GM19455 (cell line): ENCODE results near the gene USP17L5.
"Not testable (repeated sequence)": the region's sequence is repeated elsewhere in the genome, so short reads cannot be mapped to it uniquely, and the experiment has no call there.

Source experiments
- ATAC-seq: cut with Tn5 transposase; IDR thresholded peaks from one replicate; pipeline ENCODE4 v1.9.1; 2021; ENCODE audit not compliant: unreplicated experiment

Gene USP17L5, protein sequence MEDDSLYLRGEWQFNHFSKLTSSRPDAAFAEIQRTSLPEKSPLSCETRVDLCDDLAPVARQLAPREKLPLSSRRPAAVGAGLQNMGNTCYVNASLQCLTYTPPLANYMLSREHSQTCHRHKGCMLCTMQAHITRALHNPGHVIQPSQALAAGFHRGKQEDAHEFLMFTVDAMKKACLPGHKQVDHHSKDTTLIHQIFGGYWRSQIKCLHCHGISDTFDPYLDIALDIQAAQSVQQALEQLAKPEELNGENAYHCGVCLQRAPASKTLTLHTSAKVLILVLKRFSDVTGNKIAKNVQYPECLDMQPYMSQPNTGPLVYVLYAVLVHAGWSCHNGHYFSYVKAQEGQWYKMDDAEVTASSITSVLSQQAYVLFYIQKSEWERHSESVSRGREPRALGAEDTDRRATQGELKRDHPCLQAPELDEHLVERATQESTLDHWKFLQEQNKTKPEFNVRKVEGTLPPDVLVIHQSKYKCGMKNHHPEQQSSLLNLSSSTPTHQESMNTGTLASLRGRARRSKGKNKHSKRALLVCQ

DNA sequence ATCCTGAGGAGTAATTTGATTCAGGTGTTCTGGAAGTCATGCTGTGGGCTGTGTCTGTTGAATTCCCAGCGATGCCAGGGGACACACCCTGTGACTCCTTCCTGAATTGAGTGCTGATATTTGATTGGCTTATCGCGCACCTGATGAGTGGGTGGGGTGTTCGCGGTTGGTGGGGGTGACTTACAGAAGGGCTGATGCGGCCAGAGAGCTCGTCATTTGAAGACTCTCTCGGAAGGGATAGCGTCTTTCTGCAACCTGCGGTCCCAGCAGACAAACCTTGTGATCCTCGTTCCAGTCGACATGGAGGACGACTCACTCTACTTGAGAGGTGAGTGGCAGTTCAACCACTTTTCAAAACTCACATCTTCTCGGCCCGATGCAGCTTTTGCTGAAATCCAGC, at the start of gene USP17L5:
Gene USP17L5 (plus strand): TSS at position 301 of the 400 bp plus-strand sequence. CDS start 0 bp downstream, at position 301.
- not testable (repeated sequence) for ATAC-seq

- not testable (repeated sequence) for ATAC-seq
Measured at GRCh38 chr4:9324191-9324590, 15.0 kb upstream of the USP17L5 start.

DNA sequence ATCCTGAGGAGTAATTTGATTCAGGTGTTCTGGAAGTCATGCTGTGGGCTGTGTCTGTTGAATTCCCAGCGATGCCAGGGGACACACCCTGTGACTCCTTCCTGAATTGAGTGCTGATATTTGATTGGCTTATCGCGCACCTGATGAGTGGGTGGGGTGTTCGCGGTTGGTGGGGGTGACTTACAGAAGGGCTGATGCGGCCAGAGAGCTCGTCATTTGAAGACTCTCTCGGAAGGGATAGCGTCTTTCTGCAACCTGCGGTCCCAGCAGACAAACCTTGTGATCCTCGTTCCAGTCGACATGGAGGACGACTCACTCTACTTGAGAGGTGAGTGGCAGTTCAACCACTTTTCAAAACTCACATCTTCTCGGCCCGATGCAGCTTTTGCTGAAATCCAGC, 14.3 kb upstream of the USP17L5 start, which contains the start of gene USP17L24:
Gene USP17L24 (plus strand): TSS at position 301 of the 400 bp plus-strand sequence. CDS start 0 bp downstream, at position 301.
- ATAC-seq = not testable (repeated sequence)

- not testable (repeated sequence) for ATAC-seq
Measured at GRCh38 chr4:9329611-9330010, 9.6 kb upstream of the USP17L5 start, which contains the start of gene USP17L25. USP17L25 (plus strand) TSS chr4:9329911; CDS start chr4:9329911, 0 bp downstream.

DNA sequence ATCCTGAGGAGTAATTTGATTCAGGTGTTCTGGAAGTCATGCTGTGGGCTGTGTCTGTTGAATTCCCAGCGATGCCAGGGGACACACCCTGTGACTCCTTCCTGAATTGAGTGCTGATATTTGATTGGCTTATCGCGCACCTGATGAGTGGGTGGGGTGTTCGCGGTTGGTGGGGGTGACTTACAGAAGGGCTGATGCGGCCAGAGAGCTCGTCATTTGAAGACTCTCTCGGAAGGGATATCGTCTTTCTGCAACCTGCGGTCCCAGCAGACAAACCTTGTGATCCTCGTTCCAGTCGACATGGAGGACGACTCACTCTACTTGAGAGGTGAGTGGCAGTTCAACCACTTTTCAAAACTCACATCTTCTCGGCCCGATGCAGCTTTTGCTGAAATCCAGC, 4.8 kb upstream of the USP17L5 start, which contains the start of gene USP17L26:
Gene USP17L26 (plus strand): TSS at position 301 of the 400 bp plus-strand sequence. CDS start 0 bp downstream, at position 301.
- ATAC-seq = not testable (repeated sequence)

DNA sequence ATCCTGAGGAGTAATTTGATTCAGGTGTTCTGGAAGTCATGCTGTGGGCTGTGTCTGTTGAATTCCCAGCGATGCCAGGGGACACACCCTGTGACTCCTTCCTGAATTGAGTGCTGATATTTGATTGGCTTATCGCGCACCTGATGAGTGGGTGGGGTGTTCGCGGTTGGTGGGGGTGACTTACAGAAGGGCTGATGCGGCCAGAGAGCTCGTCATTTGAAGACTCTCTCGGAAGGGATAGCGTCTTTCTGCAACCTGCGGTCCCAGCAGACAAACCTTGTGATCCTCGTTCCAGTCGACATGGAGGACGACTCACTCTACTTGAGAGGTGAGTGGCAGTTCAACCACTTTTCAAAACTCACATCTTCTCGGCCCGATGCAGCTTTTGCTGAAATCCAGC, 4.6 kb downstream of the USP17L5 start, which contains the start of gene USP17L27:
Gene USP17L27 (plus strand): TSS at position 301 of the 400 bp plus-strand sequence. CDS start 0 bp downstream, at position 301.
- not testable (repeated sequence) for ATAC-seq

DNA sequence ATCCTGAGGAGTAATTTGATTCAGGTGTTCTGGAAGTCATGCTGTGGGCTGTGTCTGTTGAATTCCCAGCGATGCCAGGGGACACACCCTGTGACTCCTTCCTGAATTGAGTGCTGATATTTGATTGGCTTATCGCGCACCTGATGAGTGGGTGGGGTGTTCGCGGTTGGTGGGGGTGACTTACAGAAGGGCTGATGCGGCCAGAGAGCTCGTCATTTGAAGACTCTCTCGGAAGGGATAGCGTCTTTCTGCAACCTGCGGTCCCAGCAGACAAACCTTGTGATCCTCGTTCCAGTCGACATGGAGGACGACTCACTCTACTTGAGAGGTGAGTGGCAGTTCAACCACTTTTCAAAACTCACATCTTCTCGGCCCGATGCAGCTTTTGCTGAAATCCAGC, 9.4 kb downstream of the USP17L5 start, which contains the start of gene USP17L28:
Gene USP17L28 (plus strand): TSS at position 301 of the 400 bp plus-strand sequence. CDS start 0 bp downstream, at position 301.
- ATAC-seq = not testable (repeated sequence)

DNA sequence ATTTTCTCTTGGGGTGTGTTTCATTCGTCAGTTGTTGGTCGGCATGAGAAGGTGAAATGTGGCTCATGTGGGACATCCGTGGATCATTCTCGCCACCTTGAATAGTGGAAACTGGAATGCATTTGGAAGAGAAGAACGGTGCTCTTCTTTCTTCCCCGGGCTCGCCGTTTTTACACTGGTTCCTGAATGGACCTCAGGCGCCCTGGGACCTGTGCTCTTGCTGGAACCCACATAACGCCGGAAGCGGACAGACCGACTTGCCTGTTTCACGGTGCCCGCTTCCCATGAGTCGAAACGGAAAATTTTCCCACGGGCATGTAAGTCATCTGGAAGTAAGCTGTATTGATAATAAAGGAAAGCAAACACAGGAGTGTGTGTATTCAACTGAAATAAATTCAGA, 11.7 kb downstream of the USP17L5 start:
- ATAC-seq = not testable (repeated sequence)

GRCh38 chr4:9353338-9353737, 14.1 kb downstream of the USP17L5 start, which contains the start of gene USP17L29:
USP17L29 (plus strand) TSS chr4:9353638; CDS start chr4:9353638, 0 bp downstream.
- ATAC-seq = not testable (repeated sequence)

DNA sequence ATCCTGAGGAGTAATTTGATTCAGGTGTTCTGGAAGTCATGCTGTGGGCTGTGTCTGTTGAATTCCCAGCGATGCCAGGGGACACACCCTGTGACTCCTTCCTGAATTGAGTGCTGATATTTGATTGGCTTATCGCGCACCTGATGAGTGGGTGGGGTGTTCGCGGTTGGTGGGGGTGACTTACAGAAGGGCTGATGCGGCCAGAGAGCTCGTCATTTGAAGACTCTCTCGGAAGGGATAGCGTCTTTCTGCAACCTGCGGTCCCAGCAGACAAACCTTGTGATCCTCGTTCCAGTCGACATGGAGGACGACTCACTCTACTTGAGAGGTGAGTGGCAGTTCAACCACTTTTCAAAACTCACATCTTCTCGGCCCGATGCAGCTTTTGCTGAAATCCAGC, 23.6 kb downstream of the USP17L5 start, which contains the start of gene USP17L30:
Gene USP17L30 (plus strand): TSS at position 301 of the 400 bp plus-strand sequence. CDS start 0 bp downstream, at position 301.
- not testable (repeated sequence) for ATAC-seq

DNA sequence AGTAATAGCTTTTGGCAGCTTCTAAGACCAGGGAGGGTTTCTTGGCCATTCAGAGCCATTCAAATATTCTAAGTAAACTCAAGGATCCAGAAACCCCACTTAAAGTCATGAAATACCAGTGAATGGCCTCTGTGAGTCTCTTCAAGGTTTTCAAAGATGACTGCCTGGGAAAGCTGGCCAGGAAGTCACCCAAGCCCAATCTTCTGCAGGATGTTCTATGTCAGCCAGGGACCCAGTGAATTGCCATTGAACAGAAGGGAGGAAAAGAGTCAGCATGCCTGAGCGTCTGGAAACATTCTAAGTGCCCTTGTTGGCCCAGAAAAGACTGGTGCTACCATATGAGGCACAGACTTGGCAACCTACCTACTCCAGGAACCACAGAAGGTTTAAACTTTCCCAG, 40.7 kb downstream of the USP17L5 start:
- ATAC-seq = not testable (repeated sequence)

DNA sequence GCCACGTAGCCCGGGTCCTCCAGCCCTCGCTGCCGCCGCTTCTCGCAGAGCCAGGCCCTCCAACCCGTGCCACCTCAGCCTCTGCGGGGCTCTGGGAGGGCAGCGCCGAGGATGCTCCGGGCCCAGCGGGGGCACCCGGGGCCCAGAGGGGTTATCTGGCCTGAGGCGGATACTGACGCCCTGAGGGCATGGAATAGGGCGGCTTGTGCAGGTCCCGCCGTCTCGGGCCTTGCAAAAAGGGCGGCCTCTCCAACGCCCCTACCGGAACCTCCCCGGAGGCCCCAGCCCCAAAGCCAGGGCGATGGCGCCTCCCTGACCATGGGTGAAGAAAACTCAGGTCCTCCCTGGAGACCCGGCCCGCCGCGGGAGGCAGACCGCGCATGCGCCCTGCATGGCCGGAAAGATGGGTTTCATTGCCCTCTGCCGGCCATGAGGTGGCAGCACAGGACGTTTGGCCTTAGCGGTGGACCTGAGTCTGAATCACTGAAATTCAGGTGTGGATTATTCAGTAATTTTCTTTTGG, 41.9 kb downstream of the USP17L5 start:
- not testable (repeated sequence) for ATAC-seq

- no peak for ATAC-seq
Measured at GRCh38 chr4:9384126-9384525, 44.9 kb downstream of the USP17L5 start.

DNA sequence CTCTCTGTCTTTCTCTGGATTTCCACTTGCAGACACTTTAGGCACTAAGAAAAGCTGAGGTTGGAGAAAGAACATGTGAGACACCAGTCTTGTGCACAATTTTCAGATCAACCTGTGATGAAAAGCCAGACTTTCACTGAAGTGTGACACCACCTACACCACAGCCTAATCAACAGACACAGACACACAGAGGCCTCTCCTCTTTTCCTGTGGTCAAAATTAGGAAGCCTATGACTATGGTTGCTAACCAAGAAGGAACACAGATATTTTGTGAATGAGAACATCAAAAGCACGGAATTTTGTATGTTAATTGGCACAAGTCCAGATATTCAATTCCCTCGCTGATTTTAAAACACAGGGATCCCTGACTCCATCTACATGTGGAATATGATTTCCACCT, 49.8 kb downstream of the USP17L5 start:
- ATAC-seq = not testable (repeated sequence)
